ENCODE data around the gene HASPIN.

The HASPIN gene

GRCh38 chr17:3723556-3724377 lies at the start of gene HASPIN:
HASPIN (plus strand) TSS chr17:3723903; CDS start chr17:3723936, 33 bp downstream.
- DNase-seq (peak; percentile 96), ATAC-seq (peak; percentile 90)

- DNase-seq (no peak), ATAC-seq (no peak)
Observed at GRCh38 chr17:3675886-3676285, 47.8 kb upstream of the HASPIN start.

- DNase-seq (no peak), ATAC-seq (no peak)
Observed at GRCh38 chr17:3678095-3678820, 45.4 kb upstream of the HASPIN start.

- DNase-seq = no peak
- no peak for ATAC-seq
Observed at GRCh38 chr17:3678821-3679530, 44.7 kb upstream of the HASPIN start.

- no peak for ATAC-seq
- no peak for DNase-seq
Observed at GRCh38 chr17:3679531-3680126, 44.1 kb upstream of the HASPIN start.

- ATAC-seq = no peak
- DNase-seq = no peak
Observed at GRCh38 chr17:3681057-3681456, 42.6 kb upstream of the HASPIN start.

- DNase-seq (no peak), ATAC-seq (no peak)
Observed at GRCh38 chr17:3681565-3681964, 42.1 kb upstream of the HASPIN start.

GRCh38 chr17:3682033-3682432 lies 41.7 kb upstream of the HASPIN start:
- ATAC-seq = no peak

GRCh38 chr17:3683054-3683511 lies 40.6 kb upstream of the HASPIN start:
- peak; percentile 85 for ATAC-seq
- DNase-seq = peak; percentile 70

More at GRCh38 chr17:3682033-3682432, 41.7 kb upstream of the HASPIN start:
- no peak for DNase-seq

GRCh38 chr17:3685174-3685573 lies 38.5 kb upstream of the HASPIN start:
- DNase-seq = no peak
- ATAC-seq = no peak

GRCh38 chr17:3688027-3688553 lies 35.6 kb upstream of the HASPIN start:
- ATAC-seq (no peak), DNase-seq (no peak)

- DNase-seq = no peak
- ATAC-seq = no peak
Observed at GRCh38 chr17:3688852-3689261, 34.8 kb upstream of the HASPIN start.

- ATAC-seq (no peak), DNase-seq (no peak)
Observed at GRCh38 chr17:3689262-3690093, 34.2 kb upstream of the HASPIN start.

- ATAC-seq (no peak), DNase-seq (no peak)
Observed at GRCh38 chr17:3690094-3690715, 33.5 kb upstream of the HASPIN start.

GRCh38 chr17:3691617-3692067 lies 32.1 kb upstream of the HASPIN start:
- DNase-seq = no peak
- ATAC-seq = no peak

GRCh38 chr17:3692346-3692745 lies 31.4 kb upstream of the HASPIN start:
- ATAC-seq (no peak), DNase-seq (no peak)

- ATAC-seq (no peak), DNase-seq (no peak)
Observed at GRCh38 chr17:3693141-3693540, 30.6 kb upstream of the HASPIN start.

GRCh38 chr17:3693829-3694231 lies 29.9 kb upstream of the HASPIN start:
- DNase-seq (peak; percentile 70), ATAC-seq (peak; percentile 72)

GRCh38 chr17:3695129-3695722 lies 28.5 kb upstream of the HASPIN start:
- no peak for DNase-seq
- no peak for ATAC-seq

Measured in stimulated activated naive CD8-positive, alpha-beta T cell treated with anti-CD3 and anti-CD28 coated beads, Interleukin-15, Interleukin-2, amounts not matched to agents 100 U/mL and 50 U/mL, for 24 hours (primary cell).